T-helper 2 cell treated with Interferon-gamma antibody and Interleukin-4, amounts not matched to agents 5 μg/mL and 100 μg/mL, for 36 hours (primary cell): Measurements from ENCODE around the gene CARD8.
"Not testable (repeated sequence)": the region's sequence is repeated elsewhere in the genome, so short reads cannot be mapped to it uniquely, and the experiment has no call there.

Experiments used
- DNase-seq: peaks from one replicate; pipeline ENCODE4 v3.0.0; 2021; ENCODE audit warnings: low spot score
- H3K27ac Mint-ChIP-seq: one replicate; pipeline ENCODE4 v1.8.0; 2021; ENCODE audit warnings: mild to moderate bottlenecking, mixed read lengths
- H3K27me3 Mint-ChIP-seq: one replicate; pipeline ENCODE4 v1.8.0; 2021; ENCODE audit warnings: low read depth, mixed read lengths
- H3K36me3 Mint-ChIP-seq: one replicate; pipeline ENCODE4 v1.8.0; 2021; ENCODE audit warnings: low read depth, mixed read lengths
- H3K4me1 Mint-ChIP-seq: one replicate; pipeline ENCODE4 v1.8.0; 2021; ENCODE audit warnings: low read depth, mixed read lengths
- H3K4me3 Mint-ChIP-seq: one replicate; pipeline ENCODE4 v1.8.0; 2022; ENCODE audit warnings: mild to moderate bottlenecking, moderate library complexity, mixed read lengths
- H3K9me3 Mint-ChIP-seq: one replicate; pipeline ENCODE4 v1.8.0; 2021; ENCODE audit warnings: mixed read lengths

Gene CARD8

GRCh38 chr19:48284896-48285295 lies 29.2 kb upstream of the CARD8 start:
- no peaks in the 10 kb centered on the region for H3K36me3 Mint-ChIP-seq
- no peak overlapping the region for H3K4me3 Mint-ChIP-seq
- H3K4me1 Mint-ChIP-seq: no peaks in the 10 kb centered on the region
- no peak overlapping the region for H3K27ac Mint-ChIP-seq
- H3K27me3 Mint-ChIP-seq: no peaks in the 10 kb centered on the region
- H3K9me3 Mint-ChIP-seq: peaks cover 9% of the 10 kb centered on the region
- DNase-seq: no peak

- H3K4me1 Mint-ChIP-seq: no peaks in the 10 kb centered on the region
- no peaks in the 10 kb centered on the region for H3K36me3 Mint-ChIP-seq
- no peak overlapping the region for H3K27ac Mint-ChIP-seq
- DNase-seq: no peak
- no peak overlapping the region for H3K4me3 Mint-ChIP-seq
- peaks cover 9% of the 10 kb centered on the region for H3K9me3 Mint-ChIP-seq
- no peaks in the 10 kb centered on the region for H3K27me3 Mint-ChIP-seq
These were observed 28.2 kb upstream of the CARD8 start for GRCh38 chr19:48283908-48284307.

- DNase-seq: no peak
- Mint-ChIP-seq H3K27me3 (no peaks in the 10 kb centered on the region), H3K27ac (no peak overlapping the region), H3K4me1 (no peaks in the 10 kb centered on the region), H3K4me3 (no peak overlapping the region), H3K36me3 (no peaks in the 10 kb centered on the region), H3K9me3 (peaks cover 6% of the 10 kb centered on the region)
These were observed 24.0 kb upstream of the CARD8 start for GRCh38 chr19:48279747-48280146.

GRCh38 chr19:48274938-48275337 lies 19.2 kb upstream of the CARD8 start:
- H3K27ac Mint-ChIP-seq: no peak overlapping the region
- no peak for DNase-seq
- no peak overlapping the region for H3K4me3 Mint-ChIP-seq
- H3K9me3 Mint-ChIP-seq: no peaks in the 10 kb centered on the region
- H3K27me3 Mint-ChIP-seq: peaks cover 12% of the 10 kb centered on the region
- H3K36me3 Mint-ChIP-seq: no peaks in the 10 kb centered on the region
- peaks cover 5% of the 10 kb centered on the region for H3K4me1 Mint-ChIP-seq

- no peak overlapping the region for H3K4me3 Mint-ChIP-seq
- H3K9me3 Mint-ChIP-seq: no peaks in the 10 kb centered on the region
- H3K27ac Mint-ChIP-seq: no peak overlapping the region
- H3K27me3 Mint-ChIP-seq: peaks cover 17% of the 10 kb centered on the region
- H3K4me1 Mint-ChIP-seq: peaks cover 9% of the 10 kb centered on the region
- DNase-seq: no peak
- H3K36me3 Mint-ChIP-seq: no peaks in the 10 kb centered on the region
These were observed 18.5 kb upstream of the CARD8 start for GRCh38 chr19:48274173-48274572.

GRCh38 chr19:48271531-48272151 lies 15.9 kb upstream of the CARD8 start:
- Mint-ChIP-seq H3K4me3 (peak overlapping the region; percentile 76), H3K4me1 (peaks cover 13% of the 10 kb centered on the region), H3K27ac (no peak overlapping the region), H3K36me3 (no peaks in the 10 kb centered on the region), H3K9me3 (no peaks in the 10 kb centered on the region), H3K27me3 (peaks cover 19% of the 10 kb centered on the region)
- no peak for DNase-seq

GRCh38 chr19:48269617-48270026 lies 13.9 kb upstream of the CARD8 start:
- peaks cover 13% of the 10 kb centered on the region for H3K4me1 Mint-ChIP-seq
- DNase-seq, H3K36me3 Mint-ChIP-seq, H3K27ac Mint-ChIP-seq, H3K9me3 Mint-ChIP-seq: not testable (repeated sequence)
- peaks cover 19% of the 10 kb centered on the region for H3K27me3 Mint-ChIP-seq
- peak overlapping the region; percentile 89 for H3K4me3 Mint-ChIP-seq

GRCh38 chr19:48265326-48265725 lies 9.6 kb upstream of the CARD8 start:
- not testable (repeated sequence) for H3K27me3 Mint-ChIP-seq

GRCh38 chr19:48260359-48260714 lies 4.6 kb upstream of the CARD8 start:
- Mint-ChIP-seq H3K4me1 (peaks cover 29% of the 10 kb centered on the region), H3K4me3 (peak overlapping the region; percentile 80), H3K27ac (peak overlapping the region; percentile 99), H3K36me3 (peaks cover 11% of the 10 kb centered on the region)
- H3K27me3 Mint-ChIP-seq, H3K9me3 Mint-ChIP-seq, DNase-seq: not testable (repeated sequence)

More at GRCh38 chr19:48265326-48265725, 9.6 kb upstream of the CARD8 start:
- H3K36me3 Mint-ChIP-seq, H3K27ac Mint-ChIP-seq, H3K9me3 Mint-ChIP-seq, DNase-seq, H3K4me3 Mint-ChIP-seq: not testable (repeated sequence)
- H3K4me1 Mint-ChIP-seq: peaks cover 17% of the 10 kb centered on the region

- not testable (repeated sequence) for H3K27me3 Mint-ChIP-seq, H3K9me3 Mint-ChIP-seq, DNase-seq
- Mint-ChIP-seq H3K4me3 (peak overlapping the region; percentile 80), H3K27ac (peak overlapping the region; percentile 99), H3K36me3 (peaks cover 19% of the 10 kb centered on the region), H3K4me1 (peaks cover 33% of the 10 kb centered on the region)
These were observed 3.3 kb upstream of the CARD8 start for GRCh38 chr19:48258992-48259391.

GRCh38 chr19:48258350-48258749 lies 2.6 kb upstream of the CARD8 start:
- Mint-ChIP-seq H3K27me3 (no peaks in the 10 kb centered on the region), H3K9me3 (no peaks in the 10 kb centered on the region), H3K4me1 (peaks cover 38% of the 10 kb centered on the region), H3K27ac (peak overlapping the region; percentile 92), H3K4me3 (peak overlapping the region; percentile 80), H3K36me3 (peaks cover 22% of the 10 kb centered on the region)
- peak; percentile 40 for DNase-seq

GRCh38 chr19:48254529-48254970 lies 1.2 kb downstream of the CARD8 start:
- H3K9me3 Mint-ChIP-seq: no peaks in the 10 kb centered on the region
- H3K27ac Mint-ChIP-seq: peak overlapping the region; percentile 100
- peak overlapping the region; percentile 98 for H3K4me3 Mint-ChIP-seq
- peaks cover 51% of the 10 kb centered on the region for H3K36me3 Mint-ChIP-seq
- peaks cover 59% of the 10 kb centered on the region for H3K4me1 Mint-ChIP-seq
- no peak for DNase-seq
- no peaks in the 10 kb centered on the region for H3K27me3 Mint-ChIP-seq

- no peaks in the 10 kb centered on the region for H3K9me3 Mint-ChIP-seq
- H3K27ac Mint-ChIP-seq: peak overlapping the region; percentile 100
- DNase-seq: no peak
- peaks cover 53% of the 10 kb centered on the region for H3K36me3 Mint-ChIP-seq
- no peaks in the 10 kb centered on the region for H3K27me3 Mint-ChIP-seq
- peak overlapping the region; percentile 98 for H3K4me3 Mint-ChIP-seq
- peaks cover 58% of the 10 kb centered on the region for H3K4me1 Mint-ChIP-seq
These were observed 1.7 kb downstream of the CARD8 start for GRCh38 chr19:48253999-48254398.

- Mint-ChIP-seq H3K4me3 (peak overlapping the region; percentile 98), H3K36me3 (peaks cover 60% of the 10 kb centered on the region), H3K27ac (no peak overlapping the region), H3K27me3 (no peaks in the 10 kb centered on the region), H3K9me3 (no peaks in the 10 kb centered on the region), H3K4me1 (peaks cover 53% of the 10 kb centered on the region)
- DNase-seq: no peak
These were observed 3.1 kb downstream of the CARD8 start for GRCh38 chr19:48252609-48253008.
